Ovary (tissue), 9 donors: ENCODE data around the gene FOSL2. TPM values are rescaled to one million over a fixed set of nuclear protein-coding genes. Genes with fewer than 3 reads are reported as not detected.

ENCODE experiments used
- DNase-seq, 5 donors: peaks; one replicate each; pipeline ENCODE4 v3.0.0-alpha.2; 2019 to 2020
- H3K27ac ChIP-seq, 2 donors: fragments of 200-600 bp; one replicate each; pipeline versions ENCODE4 v1.5.1 to v1.8.0; 2019 to 2022
- H3K27me3 ChIP-seq: fragments of 200-600 bp; one replicate; pipeline ENCODE4 v1.8.0; 2022
- H3K36me3 ChIP-seq: fragments of 200-600 bp; sonication (generic); one replicate; pipeline ENCODE4 v1.5.1; 2019
- H3K4me1 ChIP-seq: one replicate; pipeline ENCODE4 v1.8.1; 2013; ENCODE audit warnings: mild to moderate bottlenecking, moderate library complexity; ENCODE audit not compliant: insufficient read depth
- H3K4me3 ChIP-seq: fragments of 200-600 bp; sonication (generic); one replicate; pipeline ENCODE4 v1.5.1; 2017
- H3K9me3 ChIP-seq, 2 donors: fragments of 200-600 bp in 1 of 2; sonication (generic) in 1 of 2; one replicate each; pipeline versions ENCODE4 v1.5.1 to v1.8.1; 2013 to 2019; ENCODE audit warnings: mild to moderate bottlenecking in 1 of 2, moderate library complexity in 1 of 2
- EP300 ChIP-seq: sonication (generic); formaldehyde crosslinking; IDR thresholded peaks from one replicate; pipeline ENCODE4 v1.6.1; 2017; ENCODE audit warnings: antibody characterized with exemption
- POLR2A ChIP-seq: fragments of 450-650 bp; IDR thresholded peaks from one replicate; pipeline ENCODE4 v1.6.1; 2017; ENCODE audit warnings: antibody characterized with exemption, mild to moderate bottlenecking, moderate library complexity
- WGBS, 3 donors: extraction: QIAGEN DNeasy Blood & Tissue Kit in 1 of 3; methylation state at CpG; one replicate each; pipeline versions ENCODE4 v1.1.5 to v1.1.7; 2013 to 2017; 5-methylcytosine and 5-hydroxymethylcytosine counted together
- intact Hi-C, 4 donors: fragments of 100-400 bp; cut with DNase I; formaldehyde crosslinking; loops; one replicate each; pipeline versions ENCODE4 v1.11.0 to v1.15.1; 2022 to 2023
- polyA plus RNA-seq, 2 donors: library from polyadenylated mRNA; stranded (reverse); fragments of 200-250 nt in 1 of 2; fragments of 350-450 nt in 1 of 2; fragmentation: Illumina TruSeq in 1 of 2; extraction: RNeasy Lipid Tissue Mini Kit (QIAGEN cat#74804) in 1 of 2; gene quantifications; one replicate each; pipeline ENCODE4 v1.2.3, GENCODE V29; 2013 to 2014
- total RNA-seq, 7 donors: library from RNA; depleted of rRNA in 2 of 7; stranded (reverse); fragments of >200 nt in 2 of 7; fragmentation: NEBNext Ultra II Directional in 3 of 7; extraction: Animal tissue kit (Norgen Biotek cat#: 25700) in 3 of 7; gene quantifications; one replicate each; pipeline versions ENCODE4 v1.1.0 to v1.2.4, GENCODE V29; 2016 to 2023
- TF ChIP-seq, protein P1 (sequence below), 3 donors: fragments of 450-650 bp in 2 of 3; fragments of 200-600 bp in 1 of 3; IDR thresholded peaks; one replicate each; pipeline versions ENCODE4 v1.5.1 to v1.8.0; 2016 to 2022; ENCODE audit warnings: antibody characterized with exemption in 3 of 3, mild to moderate bottlenecking in 1 of 3
- donor health status: DM: no; HTN: no; CAD: no; lungs with moderate emphysema.
- donor health status: DM: no; HTN: no; CAD: no.
- donor health status: Bipolar disorder and iron deficiency.
- donor health status: DM: yes; HTN: yes; CAD: no.
- donor health status: DM: no; HTN: no; CAD: no.
- donor health status: DM: yes; HTN: yes; CAD: no.

FOSL2 gene
- total and polyA plus RNA-seq, 9 donors, result 56.2 to 322 (median 146) TPM

- 72 to 79% (median 74%) methylated on average over 3 of the region's 3 CpGs for WGBS, 3 donors
- DNase-seq, result no peak
- Histone ChIP-seq H3K27me3 (no peaks in the 10 kb centered on the region), H3K4me3 (no peak overlapping the region), H3K9me3 (no peaks in the 10 kb centered on the region), H3K4me1 (no peaks in the 10 kb centered on the region), H3K36me3 (no peaks in the 10 kb centered on the region), H3K27ac (no peak overlapping the region)
- intact Hi-C loops, result no loop called here
- TF ChIP-seq, protein P1, sequence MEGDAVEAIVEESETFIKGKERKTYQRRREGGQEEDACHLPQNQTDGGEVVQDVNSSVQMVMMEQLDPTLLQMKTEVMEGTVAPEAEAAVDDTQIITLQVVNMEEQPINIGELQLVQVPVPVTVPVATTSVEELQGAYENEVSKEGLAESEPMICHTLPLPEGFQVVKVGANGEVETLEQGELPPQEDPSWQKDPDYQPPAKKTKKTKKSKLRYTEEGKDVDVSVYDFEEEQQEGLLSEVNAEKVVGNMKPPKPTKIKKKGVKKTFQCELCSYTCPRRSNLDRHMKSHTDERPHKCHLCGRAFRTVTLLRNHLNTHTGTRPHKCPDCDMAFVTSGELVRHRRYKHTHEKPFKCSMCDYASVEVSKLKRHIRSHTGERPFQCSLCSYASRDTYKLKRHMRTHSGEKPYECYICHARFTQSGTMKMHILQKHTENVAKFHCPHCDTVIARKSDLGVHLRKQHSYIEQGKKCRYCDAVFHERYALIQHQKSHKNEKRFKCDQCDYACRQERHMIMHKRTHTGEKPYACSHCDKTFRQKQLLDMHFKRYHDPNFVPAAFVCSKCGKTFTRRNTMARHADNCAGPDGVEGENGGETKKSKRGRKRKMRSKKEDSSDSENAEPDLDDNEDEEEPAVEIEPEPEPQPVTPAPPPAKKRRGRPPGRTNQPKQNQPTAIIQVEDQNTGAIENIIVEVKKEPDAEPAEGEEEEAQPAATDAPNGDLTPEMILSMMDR (IDR thresholded peaks at IDR 0.05), result no peak
- TF ChIP-seq EP300 (no peak), POLR2A (no peak)
These were observed 37.1 kb downstream of the FOSL2 start for GRCh38 chr2:28429636-28430376.

- Histone ChIP-seq H3K36me3 (no peaks in the 10 kb centered on the region), H3K9me3 (no peaks in the 10 kb centered on the region), H3K4me1 (no peaks in the 10 kb centered on the region), H3K27ac (no peak overlapping the region), H3K4me3 (no peak overlapping the region), H3K27me3 (no peaks in the 10 kb centered on the region)
- no peak for DNase-seq
- WGBS, 3 donors, result 74 to 82% (median 77%) methylated on average over 5 of the region's 5 CpGs
- no peak for TF ChIP-seq POLR2A
- TF ChIP-seq, protein P1 (IDR thresholded peaks at IDR 0.05), result no peak
- no peak for TF ChIP-seq EP300
- intact Hi-C loops, result no loop called here
These were observed 37.7 kb downstream of the FOSL2 start for GRCh38 chr2:28430377-28430765.

DNA sequence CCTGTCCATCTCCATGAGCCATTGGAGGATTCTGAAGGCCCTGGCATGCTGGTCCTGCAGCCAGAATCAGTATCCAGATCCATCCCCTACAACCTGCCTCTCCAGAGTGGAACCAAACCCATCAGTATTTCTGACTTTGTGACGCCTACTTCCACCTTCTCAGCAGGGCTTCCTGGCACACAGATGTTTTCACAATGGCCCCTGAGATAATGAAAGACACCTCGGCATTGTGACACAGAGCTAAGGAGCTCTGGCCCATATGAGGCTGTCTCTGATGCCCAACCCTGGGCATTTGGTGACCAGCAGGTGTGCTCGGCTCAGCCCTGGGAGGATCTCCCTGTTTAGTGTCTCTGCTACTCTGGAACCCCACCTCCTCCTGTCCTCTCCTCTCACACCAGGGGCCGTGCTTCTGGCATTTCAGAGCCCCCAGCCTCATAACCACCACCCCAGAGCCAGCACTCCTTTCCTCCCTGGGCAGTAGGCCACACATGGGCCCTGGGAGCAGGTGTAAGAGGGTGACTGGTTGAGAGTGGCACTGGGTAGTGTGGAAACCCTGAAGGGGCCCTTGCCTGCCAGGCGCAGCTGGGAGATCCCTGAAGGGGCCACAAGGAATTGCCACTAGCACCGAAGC is 38.2 kb downstream of the FOSL2 start:
- no peak for DNase-seq
- no peaks in the 10 kb centered on the region for H3K36me3 ChIP-seq

DNA sequence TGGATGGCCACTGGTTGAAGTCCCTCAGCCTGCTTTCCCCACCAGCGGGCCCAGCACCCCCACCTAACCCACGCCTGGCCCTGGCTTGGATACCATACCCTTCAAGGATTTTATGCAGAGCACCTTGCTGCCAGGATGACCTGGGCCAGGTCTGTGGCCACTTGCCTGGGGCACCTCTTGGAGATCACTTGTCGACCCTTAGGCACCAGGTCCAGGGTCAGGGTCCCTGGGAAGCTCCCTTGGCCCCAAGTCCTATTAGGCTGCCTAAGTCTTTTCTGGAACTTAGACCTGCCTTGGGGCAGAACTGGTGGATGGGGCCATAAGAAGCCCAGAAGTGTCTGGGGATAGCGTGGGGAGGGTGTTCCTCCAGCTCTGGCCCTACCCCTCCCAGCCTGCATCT is 39.1 kb downstream of the FOSL2 start:
- H3K4me1 ChIP-seq, result no peaks in the 10 kb centered on the region

More for the DNA sequence above, 38.2 kb downstream of the FOSL2 start:
- Histone ChIP-seq H3K9me3 (no peaks in the 10 kb centered on the region), H3K27ac (no peak overlapping the region), H3K4me1 (no peaks in the 10 kb centered on the region), H3K27me3 (no peaks in the 10 kb centered on the region), H3K4me3 (no peak overlapping the region)
- intact Hi-C loops, result no loop called here
- TF ChIP-seq POLR2A, result no peak
- TF ChIP-seq EP300, result no peak
- TF ChIP-seq, protein P1 (IDR thresholded peaks at IDR 0.05), result no peak
- 80 to 81% (median 80%) methylated on average over 6 of the region's 6 CpGs for WGBS, 3 donors

More for the DNA sequence above, 39.1 kb downstream of the FOSL2 start:
- no peak for TF ChIP-seq POLR2A
- TF ChIP-seq, protein P1 (IDR thresholded peaks at IDR 0.05), result no peak
- no peak for TF ChIP-seq EP300
- whole genome bisulfite sequencing, 3 donors, result 92 to 96% (median 95%) methylated on average over 4 of the region's 4 CpGs
- H3K27me3 ChIP-seq, result no peaks in the 10 kb centered on the region
- DNase-seq, result no peak
- H3K27ac ChIP-seq, result no peak overlapping the region
- intact Hi-C loops, result no loop called here
- H3K4me3 ChIP-seq, result no peak overlapping the region
- no peaks in the 10 kb centered on the region for H3K36me3 ChIP-seq
- H3K9me3 ChIP-seq, result no peaks in the 10 kb centered on the region
